ENCODE measurements around the gene COPS4.
"Not testable (repeated sequence)": the region's sequence is repeated elsewhere in the genome, so short reads cannot be mapped to it uniquely, and the experiment has no call there.

Gene COPS4

DNA sequence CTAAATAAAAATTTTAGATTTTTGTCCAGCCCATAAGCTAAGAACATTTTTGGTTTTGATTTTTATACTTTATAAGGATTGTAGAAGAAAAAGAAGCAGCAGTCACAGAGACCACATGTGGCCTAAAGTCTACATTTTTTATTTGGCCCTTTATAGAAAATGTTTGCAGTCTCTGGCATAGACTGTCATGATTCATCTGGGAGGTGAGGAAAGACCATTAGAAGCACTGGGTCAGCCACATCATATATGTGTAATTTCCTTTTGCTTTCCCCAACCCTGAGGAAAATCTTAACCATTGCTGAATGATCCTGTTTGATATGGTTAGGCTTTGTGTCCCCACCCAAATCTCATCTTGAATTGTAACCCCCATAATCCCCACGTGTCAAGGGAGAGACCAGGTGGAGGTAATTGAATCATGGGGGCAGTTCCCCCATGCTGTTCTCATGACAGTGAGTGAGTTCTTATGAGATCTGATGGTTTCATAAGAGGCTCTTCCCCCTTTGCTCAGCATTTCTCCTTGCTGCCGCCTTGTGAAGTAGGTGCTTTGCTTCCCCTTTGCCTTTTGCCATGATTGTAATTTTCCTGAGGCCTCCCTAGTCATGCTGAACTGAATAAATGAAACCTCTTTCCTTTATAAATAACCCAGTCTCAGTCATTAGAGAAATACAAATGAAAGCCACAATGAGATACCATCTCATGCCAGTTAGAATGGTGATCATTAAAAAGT, 12.1 kb upstream of the COPS4 start:
- no peak overlapping the region for H3K4me3 ChIP-seq (ENCODE audit: low read depth, low read length)

DNA sequence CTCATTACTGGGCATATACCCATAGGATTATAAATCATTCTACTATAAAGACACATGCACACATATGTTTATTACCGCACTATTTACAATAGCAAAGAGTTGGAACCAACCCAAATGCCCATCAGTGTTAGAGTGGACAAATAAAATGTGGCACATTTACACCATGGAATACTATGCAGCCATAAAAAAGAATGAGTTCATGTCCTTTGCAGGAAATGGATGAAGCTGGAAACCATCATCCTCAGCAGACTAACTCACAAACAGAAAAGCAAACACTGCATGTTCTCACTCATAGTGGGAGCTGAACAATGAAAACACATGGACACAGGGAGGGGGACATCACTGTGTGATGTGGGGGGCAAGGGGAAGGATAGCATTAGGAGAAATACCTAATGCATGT, 11.4 kb upstream of the COPS4 start:
- not testable (repeated sequence) for H3K4me3 ChIP-seq (ENCODE audit: low read depth, low read length)

- no peak overlapping the region for H3K4me3 ChIP-seq (ENCODE audit: low read depth, low read length)
These were observed 10.8 kb upstream of the COPS4 start for GRCh38 chr4:83024233-83024632.

GRCh38 chr4:83025563-83025962, 9.4 kb upstream of the COPS4 start:
- H3K4me3 ChIP-seq (ENCODE audit: low read depth, low read length) = no peak overlapping the region

DNA sequence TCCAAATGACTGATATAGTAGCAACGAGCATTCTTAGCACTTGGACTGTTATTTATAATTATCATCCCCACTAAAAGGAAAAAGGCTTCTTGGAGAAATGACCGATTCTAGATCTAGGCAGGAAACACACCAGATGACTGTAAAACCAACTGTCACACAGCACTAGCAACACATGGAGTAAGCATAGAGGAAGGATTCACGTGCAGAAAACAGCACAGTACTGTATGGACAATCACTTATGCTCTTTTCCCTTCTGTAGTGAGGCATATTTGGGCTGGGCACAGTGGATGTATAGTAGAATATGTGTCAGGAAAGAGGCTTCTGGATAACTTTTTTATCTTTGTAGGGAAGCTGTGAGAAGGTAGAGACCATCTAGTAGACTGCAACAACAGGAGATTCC, 6.0 kb upstream of the COPS4 start:
- H3K4me3 ChIP-seq (ENCODE audit: low read depth, low read length) = no peak overlapping the region

DNA sequence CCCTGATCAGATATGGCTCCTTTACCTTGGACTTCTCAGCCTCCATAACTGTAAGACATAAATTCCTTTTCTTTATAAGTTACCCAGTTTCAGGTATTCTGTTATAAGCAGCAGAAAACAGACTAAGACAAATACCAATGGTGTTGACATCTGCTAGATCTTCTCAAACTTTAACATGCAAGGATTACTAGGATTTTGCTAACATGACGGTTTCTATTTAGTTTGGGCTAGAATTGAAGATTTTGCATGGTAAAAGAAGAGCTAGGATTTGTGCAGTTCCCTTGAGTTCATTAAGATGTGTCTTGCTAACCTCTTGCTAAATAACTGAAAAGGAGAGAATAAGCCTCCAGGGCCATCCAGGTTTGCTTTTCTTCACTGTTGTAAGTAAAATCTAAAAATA, 5.3 kb upstream of the COPS4 start:
- no peak overlapping the region for H3K4me3 ChIP-seq (ENCODE audit: low read depth, low read length)

GRCh38 chr4:83036991-83037665, 2.1 kb downstream of the COPS4 start:
- H3K4me3 ChIP-seq (ENCODE audit: low read depth, low read length) = no peak overlapping the region

DNA sequence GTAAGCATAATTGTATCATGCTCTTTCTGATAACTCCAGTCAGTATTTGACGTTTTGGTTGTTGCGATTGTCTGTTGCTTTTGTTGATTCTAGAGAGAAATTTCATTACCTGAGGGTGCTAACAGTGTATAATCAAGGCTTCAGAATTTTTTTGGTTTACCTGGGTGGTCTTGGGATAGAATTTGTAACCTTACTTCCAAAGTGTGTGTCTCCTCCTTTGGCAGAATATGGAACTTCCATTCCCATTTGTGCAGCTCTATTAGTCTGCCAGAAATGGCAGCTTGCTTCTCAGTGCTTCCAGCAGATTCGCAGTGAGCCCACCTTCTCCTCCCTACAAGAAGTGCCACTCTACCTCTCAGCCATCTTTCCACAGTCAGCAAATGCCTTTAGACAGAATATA, 5.3 kb downstream of the COPS4 start:
- H3K4me3 ChIP-seq (ENCODE audit: low read depth, low read length) = no peak overlapping the region

DNA sequence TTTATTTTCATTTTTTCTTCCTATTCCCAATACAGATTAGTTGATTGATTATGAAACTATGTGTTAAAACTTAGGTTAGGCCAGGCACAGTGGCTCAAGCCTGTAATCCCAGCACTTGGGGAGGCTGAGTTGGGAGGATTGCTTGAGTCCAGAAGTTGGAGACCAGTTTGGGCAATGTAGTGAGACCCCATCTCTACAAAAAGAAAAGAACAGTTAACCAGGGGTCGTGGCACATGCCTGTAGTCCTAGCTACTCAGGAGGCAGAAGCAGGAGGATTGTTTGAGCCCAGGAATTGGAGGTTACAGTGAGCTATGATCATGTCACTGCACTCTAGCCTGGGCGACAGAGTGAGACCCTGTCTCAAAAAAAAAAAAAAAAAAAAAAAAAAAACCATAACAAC, 8.2 kb downstream of the COPS4 start:
- not testable (repeated sequence) for H3K4me3 ChIP-seq (ENCODE audit: low read depth, low read length)

DNA sequence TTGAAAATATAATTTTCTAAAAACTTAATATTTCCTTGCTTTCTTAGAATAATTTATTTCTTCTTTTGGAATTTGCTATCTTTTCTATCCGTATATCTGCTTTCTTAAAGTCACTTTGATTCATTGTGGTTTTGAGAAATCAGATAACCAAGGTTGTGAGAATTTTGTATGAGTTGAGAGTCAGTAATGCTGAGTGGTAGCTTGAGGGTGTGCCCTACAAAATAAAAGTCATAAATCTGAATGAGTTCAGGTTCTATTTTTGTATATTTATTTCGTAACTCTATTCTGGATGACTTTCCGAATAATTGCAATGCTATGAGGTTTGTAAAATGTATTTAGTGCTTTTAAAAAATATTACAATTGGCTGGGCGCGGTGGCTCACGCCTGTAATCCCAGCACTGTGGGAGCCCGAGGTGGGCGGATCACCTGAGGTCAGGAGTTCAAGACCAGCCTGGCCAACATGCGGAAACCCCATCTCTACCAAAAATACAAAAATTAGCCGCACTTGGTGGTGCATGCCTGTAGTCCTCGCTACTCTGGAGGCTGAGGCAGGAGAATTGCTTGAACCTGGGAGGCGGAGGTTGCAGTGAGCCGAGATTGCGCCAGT, 8.9 kb downstream of the COPS4 start:
- H3K4me3 ChIP-seq (ENCODE audit: low read depth, low read length) = no peak overlapping the region

DNA sequence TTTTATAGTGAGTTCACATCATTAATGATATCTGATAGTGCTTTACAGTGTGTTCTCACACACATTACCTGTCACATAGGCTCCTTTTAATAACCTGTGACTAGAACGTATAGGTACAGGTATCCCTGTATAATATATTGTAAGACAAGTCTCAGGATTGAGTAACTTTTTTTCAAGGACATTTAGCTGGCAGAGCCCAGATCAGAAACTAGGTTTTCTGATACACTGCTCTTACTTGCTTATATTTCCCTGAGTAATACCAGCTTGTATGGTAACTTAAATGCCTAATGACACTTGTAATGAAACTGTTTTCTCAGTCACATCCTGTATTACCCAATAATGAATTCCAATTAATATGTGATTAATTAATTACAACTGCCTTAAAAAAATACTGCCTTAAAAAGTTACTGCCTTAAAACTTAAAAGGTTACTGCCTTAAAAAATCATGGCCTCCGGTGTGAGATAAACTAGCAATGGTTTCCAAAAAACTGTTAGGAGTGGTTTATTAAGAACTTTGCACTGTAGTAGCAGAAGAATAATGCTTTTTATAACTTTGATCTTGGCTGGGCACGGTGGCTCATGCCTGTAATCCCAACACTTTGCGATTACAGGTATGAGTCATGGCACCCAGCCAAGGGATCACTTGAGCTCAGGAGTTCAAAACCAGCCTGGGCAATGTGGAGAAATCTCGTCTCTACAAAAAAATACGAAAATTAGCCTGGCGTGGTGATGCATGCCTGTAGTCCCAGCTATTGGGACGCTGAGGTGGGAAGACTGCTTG, 11.9 kb downstream of the COPS4 start:
- no peak overlapping the region for H3K4me3 ChIP-seq (ENCODE audit: low read depth, low read length)

DNA sequence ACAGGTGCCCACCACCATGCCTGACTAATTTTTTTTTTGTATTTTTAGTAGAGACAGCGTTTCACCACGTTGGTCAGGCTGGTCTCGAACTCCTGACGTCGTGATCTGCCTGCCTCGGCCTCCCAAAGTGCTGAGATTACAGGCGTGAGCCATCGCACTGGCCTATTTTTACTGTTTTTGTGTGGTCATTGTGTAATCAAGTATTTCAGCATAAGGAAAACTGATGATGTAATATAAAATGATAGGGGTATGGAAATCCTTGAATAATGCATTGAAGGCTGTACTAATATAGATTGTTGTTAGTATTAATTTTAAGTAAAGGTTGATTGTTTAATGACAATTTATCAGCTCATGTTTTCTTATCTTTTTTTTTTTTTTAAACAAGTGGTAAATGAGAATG, 13.8 kb downstream of the COPS4 start:
- H3K4me3 ChIP-seq (ENCODE audit: low read depth, low read length) = not testable (repeated sequence)

GRCh38 chr4:83054928-83055327, 19.9 kb downstream of the COPS4 start:
- no peak overlapping the region for H3K4me3 ChIP-seq (ENCODE audit: low read depth, low read length)

DNA sequence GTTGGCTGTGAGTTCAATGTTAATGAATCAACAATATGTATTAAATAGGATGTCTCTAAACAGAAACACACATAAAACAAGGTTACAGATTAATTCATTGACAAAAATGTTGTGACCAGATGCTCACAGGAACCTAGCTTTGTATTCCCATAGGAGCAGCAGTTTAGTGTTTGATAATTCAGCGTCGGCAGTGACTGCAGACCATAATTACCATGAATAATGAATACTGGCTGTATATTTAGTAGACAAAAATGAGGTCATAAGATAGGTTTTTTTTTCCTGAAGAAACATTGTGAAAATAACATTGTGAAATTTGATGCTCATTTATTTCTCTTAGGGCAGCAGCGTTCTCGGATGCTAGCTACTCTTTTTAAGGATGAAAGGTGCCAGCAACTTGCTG, 27.8 kb downstream of the COPS4 start:
- H3K4me3 ChIP-seq (ENCODE audit: low read depth, low read length) = no peak overlapping the region

DNA sequence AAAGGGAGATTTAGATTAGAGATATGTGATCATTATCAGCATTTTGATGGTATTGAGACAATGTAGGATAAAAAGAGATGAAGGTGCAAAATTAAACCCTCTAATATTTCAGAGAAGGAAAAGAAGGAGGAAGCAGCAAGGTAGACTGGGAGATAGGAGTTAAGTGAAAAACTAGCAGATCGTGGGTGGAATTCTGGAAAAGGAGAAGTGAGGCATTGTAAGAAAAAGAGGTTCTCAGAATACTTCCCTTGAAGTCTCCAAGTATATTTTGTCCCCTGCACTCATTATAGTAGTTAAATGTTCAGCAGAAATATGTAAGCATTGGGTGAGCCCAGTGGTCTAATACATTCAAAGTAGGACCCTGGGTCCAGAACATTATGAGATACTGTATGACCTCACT, 30.3 kb downstream of the COPS4 start:
- no peak overlapping the region for H3K4me3 ChIP-seq (ENCODE audit: low read depth, low read length)

DNA sequence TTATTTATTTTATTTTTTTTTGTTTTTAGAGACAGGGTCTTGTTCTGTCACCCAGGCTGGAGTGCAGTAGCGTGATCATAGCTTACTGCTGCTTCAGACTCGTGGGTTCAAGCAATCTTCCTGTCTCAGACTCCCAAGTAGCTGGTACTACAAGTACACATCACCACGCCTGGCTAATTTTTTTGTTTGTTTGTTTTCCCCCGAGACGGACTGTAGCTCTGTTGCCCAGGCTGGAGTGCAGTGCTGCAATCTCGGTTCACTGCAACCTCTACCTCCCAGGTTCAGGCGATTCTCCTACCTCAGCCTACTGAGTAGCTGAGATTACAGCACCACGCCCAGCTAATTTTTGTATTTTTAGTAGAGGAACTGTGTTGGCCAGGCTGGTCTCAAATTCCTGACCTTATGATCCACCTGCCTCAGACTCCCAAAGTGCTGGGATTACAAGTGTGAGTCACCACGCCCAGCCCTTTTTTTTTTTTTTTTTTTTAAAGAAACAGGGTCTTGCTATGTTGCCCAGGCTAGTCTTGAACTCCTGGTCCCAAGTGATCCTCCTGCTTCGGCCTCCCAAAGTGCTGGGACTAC, 32.2 kb downstream of the COPS4 start:
- H3K4me3 ChIP-seq (ENCODE audit: low read depth, low read length) = no peak overlapping the region

DNA sequence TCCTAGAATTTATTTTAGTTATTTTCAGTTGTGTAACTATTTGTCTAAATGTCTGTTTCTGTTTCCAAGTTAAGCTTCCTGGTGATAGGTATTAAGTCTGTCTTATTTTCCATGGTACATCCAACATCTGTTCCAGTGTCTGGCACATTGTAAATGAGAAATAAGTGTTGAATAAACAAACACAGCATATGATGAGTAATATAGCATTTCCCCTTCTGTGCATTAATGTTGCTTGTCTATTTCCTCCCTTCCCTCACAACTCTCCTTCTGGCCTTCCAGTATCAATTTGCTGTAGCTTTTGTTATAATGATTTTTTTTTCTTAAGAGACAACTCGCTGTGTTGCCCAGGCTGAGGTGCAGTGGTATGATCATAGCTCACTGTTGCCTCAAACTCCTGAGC, 36.1 kb downstream of the COPS4 start:
- no peak overlapping the region for H3K4me3 ChIP-seq (ENCODE audit: low read depth, low read length)

DNA sequence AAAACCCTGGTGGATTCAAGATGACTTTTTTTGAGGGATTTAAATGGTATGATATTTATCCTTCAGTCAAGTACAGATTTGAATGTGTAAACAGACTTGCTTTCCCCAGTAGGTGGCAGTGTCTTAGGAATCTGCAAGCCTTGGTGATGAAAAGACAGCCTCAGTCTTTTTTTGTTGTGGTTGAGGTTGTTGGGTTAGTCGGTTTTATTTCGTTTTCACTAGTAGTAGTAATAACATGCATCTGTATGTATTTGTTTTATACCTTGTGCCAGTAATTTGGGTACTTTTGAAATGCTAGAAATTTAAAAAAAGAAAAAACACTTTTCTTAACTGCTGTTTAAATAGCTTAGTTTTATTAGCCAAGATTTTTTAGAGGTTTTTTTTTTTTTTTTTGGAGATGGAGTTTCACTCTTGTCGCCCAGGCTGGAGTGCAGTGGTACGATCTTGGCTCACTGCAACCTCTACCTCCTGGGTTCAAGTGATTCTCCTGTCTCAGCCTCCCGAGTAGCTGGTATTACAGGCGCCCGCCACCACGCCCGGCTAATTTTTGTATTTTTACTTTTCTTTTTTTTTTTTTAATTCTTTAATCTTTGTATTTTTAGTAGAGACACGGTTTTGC, 39.2 kb downstream of the COPS4 start:
- H3K4me3 ChIP-seq (ENCODE audit: low read depth, low read length) = no peak overlapping the region

DNA sequence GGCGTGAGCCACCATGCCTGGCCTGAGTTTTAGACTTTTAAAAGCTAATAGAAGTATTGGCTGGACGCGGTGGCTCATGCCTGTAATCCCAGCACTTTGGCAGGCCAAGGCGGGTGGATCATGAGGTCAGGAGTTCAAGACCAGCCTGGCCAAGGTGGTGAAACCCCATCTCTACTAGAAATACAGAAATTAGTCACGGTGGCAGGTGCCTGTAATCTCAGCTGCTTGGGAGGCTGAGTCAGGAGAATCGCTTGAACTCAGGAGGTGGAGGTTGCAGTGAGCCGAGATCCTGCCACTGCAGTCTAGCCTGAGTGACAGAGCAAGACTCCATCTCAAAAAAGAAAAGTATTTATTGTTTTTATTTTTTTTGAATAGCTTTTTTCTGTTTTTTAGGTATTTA, 39.8 kb downstream of the COPS4 start:
- H3K4me3 ChIP-seq (ENCODE audit: low read depth, low read length) = not testable (repeated sequence)

- no peak overlapping the region for H3K4me3 ChIP-seq (ENCODE audit: low read depth, low read length)
These were observed 40.5 kb downstream of the COPS4 start for GRCh38 chr4:83075311-83076095.
